B cell (primary cell): ENCODE data around the gene JARID2. TPM values are rescaled to one million over a fixed set of nuclear protein-coding genes. Genes with fewer than 3 reads are reported as not detected.
A peak's percentile ranks its signal among the peaks of the same experiment; 100 is the strongest.

Source experiments
- ATAC-seq: fragments of 200-7000 bp; cut with Tn5 transposase; one replicate; pipeline ENCODE4 v1.10.0; 2021; ENCODE audit warnings: low read depth, mild to moderate bottlenecking, moderate number of reproducible peaks, moderate library complexity
- CTCF ChIA-PET: fragments of 350-600 bp; sonication (Branson Sonifier 250); formaldehyde crosslinking; loops from one replicate; lab custom pipeline; 2021; ENCODE audit warnings: antibody characterized with exemption, inconsistent platforms; lab: Charles Lee
- POLR2A ChIA-PET: fragments of 350-600 bp; sonication (Branson Sonifier 250); formaldehyde crosslinking; loops from one replicate; lab custom pipeline; 2021; ENCODE audit warnings: antibody characterized with exemption; lab: Charles Lee
- DNase-seq: peaks from one replicate; pipeline ENCODE4 v3.0.0; 2013
- H2AFZ ChIP-seq: 2 replicates; pipeline ENCODE4 v1.6.1; 2012; ENCODE audit warnings: mild to moderate bottlenecking, low read depth, low read length; ENCODE audit not compliant: insufficient read depth, poor library complexity, severe bottlenecking
- H3K27ac ChIP-seq, 2 donors: 1 replicate in 1 of 2; 2 replicates in 1 of 2; pipeline ENCODE4 v1.5.1; 2012 to 2013; ENCODE audit warnings: low read length in 2 of 2, mild to moderate bottlenecking in 2 of 2, moderate library complexity in 1 of 2
- H3K27me3 ChIP-seq, 4 experiments: fragments of 200-600 bp in 1 of 4; sonication (generic) in 1 of 4; replicated peaks in 1 of 4; 1 replicate in 2 of 4; 2 replicates in 2 of 4; pipeline versions ENCODE4 v1.6.1 to v1.7.0; 2013 to 2016; ENCODE audit warnings: low read length in 3 of 4, mild to moderate bottlenecking in 2 of 4, mixed read lengths in 1 of 4, moderate library complexity in 1 of 4; ENCODE audit not compliant: insufficient read depth in 4 of 4, control insufficient read depth in 3 of 4; ENCODE audit errors: control extremely low read depth in 1 of 4
- H3K36me3 ChIP-seq, 2 experiments: replicated peaks in 1 of 2; 1 replicate in 1 of 2; 2 replicates in 1 of 2; pipeline versions ENCODE4 v1.6.1 to v1.7.1; 2013; ENCODE audit warnings: low read length in 1 of 2; ENCODE audit not compliant: insufficient read depth in 2 of 2, control insufficient read depth in 1 of 2; ENCODE audit errors: control extremely low read depth in 1 of 2, extremely low read depth in 1 of 2
- H3K4me1 ChIP-seq, 2 donors: fragments of 200-600 bp in 1 of 2; sonication (generic) in 1 of 2; 1 replicate in 1 of 2; 2 replicates in 1 of 2; pipeline versions ENCODE4 v1.5.1 to v1.6.1; 2013 to 2017; ENCODE audit warnings: low read length in 2 of 2; ENCODE audit not compliant: control insufficient read depth in 2 of 2, insufficient read depth in 2 of 2
- H3K4me2 ChIP-seq: replicated peaks from 2 replicates; pipeline ENCODE3; 2012; ENCODE audit warnings: mild to moderate bottlenecking, low read depth, low read length; ENCODE audit not compliant: poor library complexity, severe bottlenecking
- H3K4me3 ChIP-seq, 5 experiments: fragments of 200-600 bp in 1 of 5; sonication (generic) in 1 of 5; 1 replicate in 3 of 5; 2 replicates in 2 of 5; pipeline versions ENCODE4 v1.5.1 to v1.7.0; 2011 to 2016; ENCODE audit warnings: low read length in 4 of 5, mild to moderate bottlenecking in 4 of 5, low read depth in 2 of 5, control low read depth in 1 of 5, moderate library complexity in 1 of 5; ENCODE audit not compliant: insufficient read depth in 1 of 5; ENCODE audit errors: control extremely low read depth in 1 of 5, extremely low read depth in 1 of 5
- H3K79me2 ChIP-seq: fragments of 200-600 bp; sonication (generic); one replicate; pipeline ENCODE4 v1.6.0; 2016; ENCODE audit warnings: low read length; ENCODE audit not compliant: control insufficient read depth, insufficient read depth
- H3K9ac ChIP-seq: fragments of 200-600 bp; sonication (generic); 2 replicates; pipeline ENCODE4 v1.6.1; 2017; ENCODE audit warnings: mild to moderate bottlenecking, low read length, moderate library complexity
- H3K9me3 ChIP-seq, 3 donors: one replicate each; pipeline versions ENCODE4 v1.6.1 to v1.7.1; 2013; ENCODE audit warnings: low read length in 2 of 3; ENCODE audit not compliant: control insufficient read depth in 2 of 3, insufficient read depth in 1 of 3; ENCODE audit errors: control extremely low read depth in 1 of 3
- H4K20me1 ChIP-seq: 2 replicates; pipeline ENCODE4 v1.6.0; 2012; ENCODE audit warnings: mild to moderate bottlenecking, low read length; ENCODE audit not compliant: insufficient read depth, control insufficient read depth, poor library complexity, severe bottlenecking
- H3K27ac Mint-ChIP-seq: one replicate; pipeline ENCODE4 v1.8.0; 2021; ENCODE audit warnings: mixed read lengths
- H3K27me3 Mint-ChIP-seq: one replicate; pipeline ENCODE4 v1.8.0; 2021; ENCODE audit warnings: mixed read lengths
- H3K4me1 Mint-ChIP-seq: one replicate; pipeline ENCODE4 v1.8.0; 2021; ENCODE audit warnings: mixed read lengths
- H3K4me3 Mint-ChIP-seq: one replicate; pipeline ENCODE4 v1.8.0; 2021; ENCODE audit warnings: mixed read lengths
- H3K9me3 Mint-ChIP-seq: one replicate; pipeline ENCODE4 v1.8.0; 2022; ENCODE audit warnings: mixed read lengths; ENCODE audit not compliant: insufficient read depth
- EZH2 ChIP-seq: IDR thresholded peaks from 2 replicates; pipeline ENCODE4 v1.6.1; 2012; ENCODE audit warnings: borderline replicate concordance, low read depth, mild to moderate bottlenecking, moderate library complexity, low read length; ENCODE audit not compliant: insufficient read depth, poor library complexity, severe bottlenecking
- whole genome bisulfite sequencing: methylation state at CpG from one replicate; pipeline ENCODE4 v1.1.5; 2013; ENCODE audit warnings: missing lambda C conversion rate; ENCODE audit not compliant: insufficient coverage; 5-methylcytosine and 5-hydroxymethylcytosine counted together
- intact Hi-C: fragments of 100-400 bp; cut with micrococcal nuclease; formaldehyde crosslinking; loops from one replicate; pipeline ENCODE4 v1.10.0; 2022
- polyA plus RNA-seq: library from polyadenylated mRNA; depleted of rRNA; stranded (reverse); fragments of >200 nt; gene quantifications from 2 replicates; pipeline ENCODE4 v1.2.3, GENCODE V29; 2012
- total RNA-seq, 2 donors: library from RNA; stranded (reverse); fragments of 120-200 nt in 1 of 2; gene quantifications; 1 replicate in 1 of 2; 2 replicates in 1 of 2; pipeline versions ENCODE4 v1.2.3 to v1.2.4, GENCODE V29; 2013 to 2022
- TF ChIP-seq, protein P1 (sequence below): fragments of 200-600 bp; IDR thresholded peaks from one replicate; pipeline ENCODE4 v1.8.0; 2022; ENCODE audit warnings: antibody characterized with exemption, mild to moderate bottlenecking

JARID2 gene
- total and polyA plus RNA-seq, 2 donors (not counting 1 experiment from before 2014, with no cell fraction given), result 11.0 to 58.1 TPM

DNA sequence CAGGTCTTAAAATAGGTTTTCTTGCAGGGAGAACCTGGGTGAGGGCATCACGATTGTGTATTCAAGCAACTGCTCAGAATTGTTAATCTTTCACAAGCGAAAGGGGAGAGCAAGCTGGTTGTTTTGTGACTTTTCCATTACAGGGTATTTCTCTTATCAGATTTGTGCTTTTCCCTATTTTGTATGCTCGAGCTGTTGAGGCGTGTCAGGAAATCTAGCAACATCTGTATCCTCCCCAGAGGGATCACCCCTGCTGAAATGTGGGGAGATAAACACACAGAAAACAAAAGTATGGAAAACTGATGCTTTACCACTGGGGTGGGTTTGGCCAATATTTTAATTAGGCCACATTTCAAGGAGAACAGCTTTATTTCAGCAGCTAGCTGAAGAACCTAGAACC lies 230.0 kb downstream of the JARID2 start:
- Histone ChIP-seq H3K9ac (no peak overlapping the region), H3K9me3 (no peaks in the 10 kb centered on the region), H2AFZ (no peak overlapping the region), H3K79me2 (peaks cover 81% of the 10 kb centered on the region), H4K20me1 (peaks cover 40% of the 10 kb centered on the region), H3K36me3 (peaks cover 14 to 28% of the 10 kb centered on the region in 2 experiments), H3K27ac (peak overlapping the region in 1 of 2 donors; percentile 2), H3K4me3 (no peak overlapping the region), H3K4me1 (peaks cover 0 to 9% of the 10 kb centered on the region in 2 donors), H3K4me2 (no peak overlapping the region), H3K27me3 (no peaks in the 10 kb centered on the region)
- no peak for ATAC-seq
- Mint-ChIP-seq H3K27me3 (no peaks in the 10 kb centered on the region), H3K4me1 (peaks cover 50% of the 10 kb centered on the region), H3K27ac (peak overlapping the region; percentile 74), H3K4me3 (no peak overlapping the region), H3K9me3 (no peaks in the 10 kb centered on the region)
- TF ChIP-seq, protein P1, sequence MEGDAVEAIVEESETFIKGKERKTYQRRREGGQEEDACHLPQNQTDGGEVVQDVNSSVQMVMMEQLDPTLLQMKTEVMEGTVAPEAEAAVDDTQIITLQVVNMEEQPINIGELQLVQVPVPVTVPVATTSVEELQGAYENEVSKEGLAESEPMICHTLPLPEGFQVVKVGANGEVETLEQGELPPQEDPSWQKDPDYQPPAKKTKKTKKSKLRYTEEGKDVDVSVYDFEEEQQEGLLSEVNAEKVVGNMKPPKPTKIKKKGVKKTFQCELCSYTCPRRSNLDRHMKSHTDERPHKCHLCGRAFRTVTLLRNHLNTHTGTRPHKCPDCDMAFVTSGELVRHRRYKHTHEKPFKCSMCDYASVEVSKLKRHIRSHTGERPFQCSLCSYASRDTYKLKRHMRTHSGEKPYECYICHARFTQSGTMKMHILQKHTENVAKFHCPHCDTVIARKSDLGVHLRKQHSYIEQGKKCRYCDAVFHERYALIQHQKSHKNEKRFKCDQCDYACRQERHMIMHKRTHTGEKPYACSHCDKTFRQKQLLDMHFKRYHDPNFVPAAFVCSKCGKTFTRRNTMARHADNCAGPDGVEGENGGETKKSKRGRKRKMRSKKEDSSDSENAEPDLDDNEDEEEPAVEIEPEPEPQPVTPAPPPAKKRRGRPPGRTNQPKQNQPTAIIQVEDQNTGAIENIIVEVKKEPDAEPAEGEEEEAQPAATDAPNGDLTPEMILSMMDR, result no peak
- TF ChIP-seq EZH2, result no peak
- DNase-seq, result no peak
- WGBS, result 100% methylated on average over 1 of the region's 4 CpGs
- CTCF ChIA-PET, result interaction anchor here (0.8 to 1.4 kb wide), 3 partner anchors 15 to 230 kb away, joined by 3 to 5 read pairs (median 3); no protein-coding TSS in a partner anchor
- intact Hi-C loops, result no loop called here
- POLR2A ChIA-PET, result no interaction called here

DNA sequence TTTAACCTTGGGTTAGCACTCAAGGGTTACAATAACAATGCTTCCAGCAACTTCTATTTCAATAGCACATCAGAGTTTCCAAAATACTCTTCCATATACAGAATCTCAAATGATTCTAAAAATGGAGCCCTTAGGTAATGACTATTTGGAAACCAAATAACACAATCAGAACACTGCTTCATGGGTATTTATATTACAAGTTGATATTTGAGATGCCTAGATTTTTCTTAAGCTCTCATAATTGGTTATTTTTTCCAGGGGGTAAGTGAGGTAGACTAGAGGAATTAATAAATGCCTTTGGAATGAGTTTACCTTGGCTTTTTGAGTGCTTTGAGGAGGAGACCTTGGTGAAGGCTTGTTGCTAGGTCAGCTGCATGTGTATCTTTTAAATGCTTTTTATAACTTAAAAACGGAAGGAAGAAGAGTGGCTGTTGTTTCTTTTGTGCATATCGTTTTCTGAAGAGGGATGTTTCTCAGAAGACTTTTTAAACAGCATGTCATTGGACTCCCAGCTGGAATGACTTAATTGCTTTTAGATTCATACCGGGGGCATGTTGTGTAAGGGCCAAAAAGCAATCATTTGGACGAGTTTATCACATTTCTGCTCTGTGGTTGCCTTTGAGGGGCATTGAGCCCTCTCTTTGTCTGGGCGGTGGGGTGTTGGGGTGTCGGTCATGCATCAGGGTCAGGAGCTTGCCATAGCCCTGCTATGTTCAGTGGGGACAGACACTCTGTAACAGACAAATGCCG lies 230.9 kb downstream of the JARID2 start:
- peaks cover 81% of the 10 kb centered on the region for H3K79me2 ChIP-seq
- Mint-ChIP-seq H3K27ac (peak overlapping the region; percentile 22), H3K4me3 (peak overlapping the region; percentile 6), H3K4me1 (peaks cover 60% of the 10 kb centered on the region), H3K9me3 (no peaks in the 10 kb centered on the region), H3K27me3 (no peaks in the 10 kb centered on the region)
- no peaks in the 10 kb centered on the region for H3K9me3 ChIP-seq
- WGBS, result 81% methylated on average over 3 of the region's 7 CpGs
- H3K9ac ChIP-seq, result no peak overlapping the region
- ChIA-PET CTCF (interaction anchor here (1.4 kb wide), 1 partner anchor 223 kb away, joined by 3 read pairs; no protein-coding TSS in a partner anchor), POLR2A (interaction anchor here (0.6 kb wide), 1 partner anchor 19 kb away, joined by 4 read pairs; no protein-coding TSS in a partner anchor)
- ATAC-seq, result no peak
- H3K4me3 ChIP-seq, result no peak overlapping the region
- no peak for DNase-seq
- H3K27me3 ChIP-seq, result no peaks in the 10 kb centered on the region
- no peak overlapping the region for H2AFZ ChIP-seq
- H3K36me3 ChIP-seq, result peaks cover 10 to 21% of the 10 kb centered on the region in 2 experiments
- peak overlapping the region; percentile 16 for H3K4me2 ChIP-seq
- peak overlapping the region in 1 of 2 donors; percentile 12 for H3K27ac ChIP-seq
- no peak for TF ChIP-seq EZH2
- TF ChIP-seq, protein P1, result no peak
- intact Hi-C loops, result no loop called here
- H4K20me1 ChIP-seq, result peaks cover 42% of the 10 kb centered on the region
- peaks cover 9% of the 10 kb centered on the region in 2 donors for H3K4me1 ChIP-seq
